Prostate gland (tissue), 2 donors: ENCODE measurements around the gene MAPK1. TPM values are rescaled to one million over a fixed set of nuclear protein-coding genes. Genes with fewer than 3 reads are reported as not detected.
"Not testable (repeated sequence)": the region's sequence is repeated elsewhere in the genome, so short reads cannot be mapped to it uniquely, and the experiment has no call there.

Source experiments
- DNase-seq: peaks from one replicate; pipeline ENCODE4 v3.0.0-alpha.2; 2019; ENCODE audit warnings: low spot score
- H3K27ac ChIP-seq, 2 donors: fragments of 200-600 bp; sonication (generic); 2 replicates each; pipeline ENCODE4 v1.5.1; 2017 to 2019
- H3K27me3 ChIP-seq: fragments of 200-600 bp; sonication (generic); replicated peaks from 2 replicates; pipeline ENCODE4 v1.5.1; 2019; ENCODE audit not compliant: insufficient read depth
- H3K36me3 ChIP-seq, 2 donors: fragments of 200-600 bp; sonication (generic); 1 replicate in 1 of 2; 2 replicates in 1 of 2; pipeline versions ENCODE4 v1.5.1 to v1.8.1; 2017 to 2019
- H3K4me1 ChIP-seq: fragments of 200-600 bp; sonication (generic); replicated peaks from 2 replicates; pipeline ENCODE4 v1.5.1; 2019
- H3K4me3 ChIP-seq, 2 donors: fragments of 200-600 bp; sonication (generic); 2 replicates each; pipeline ENCODE4 v1.5.1; 2017 to 2019
- H3K9me3 ChIP-seq: fragments of 200-600 bp; sonication (generic); 2 replicates; pipeline ENCODE4 v1.5.1; 2017
- CTCF ChIP-seq, 4 experiments: fragments of 200-600 bp in 2 of 4; fragments of 450-650 bp in 2 of 4; sonication (generic) in 2 of 4; IDR thresholded peaks; 1 replicate in 3 of 4; 2 replicates in 1 of 4; pipeline ENCODE4 v1.5.1; 2016 to 2019; ENCODE audit warnings: antibody characterized with exemption in 4 of 4, mild to moderate bottlenecking in 2 of 4, moderate library complexity in 2 of 4
- POLR2A ChIP-seq: fragments of 450-650 bp; IDR thresholded peaks from one replicate; pipeline ENCODE4 v1.6.1; 2016; ENCODE audit warnings: antibody characterized with exemption, mild to moderate bottlenecking
- POLR2AphosphoS5 ChIP-seq: sonication (generic); formaldehyde crosslinking; IDR thresholded peaks from one replicate; pipeline ENCODE4 v1.6.1; 2017; ENCODE audit warnings: antibody characterized with exemption
- WGBS: methylation state at CpG from one replicate; pipeline ENCODE4 v1.1.5; 2018; 5-methylcytosine and 5-hydroxymethylcytosine counted together
- intact Hi-C: fragments of 100-400 bp; cut with DNase I; formaldehyde crosslinking; loops from one replicate; pipeline ENCODE4 v1.14.2; 2022
- total RNA-seq, 2 donors: library from RNA; depleted of rRNA; stranded (reverse); fragments of >200 nt; gene quantifications; one replicate each; pipeline ENCODE4 v1.1.0, GENCODE V29; 2016

The MAPK1 gene
- total RNA-seq, 2 donors from 2014 or later, result 89.6 to 92.1 TPM

- no peak for DNase-seq
- Histone ChIP-seq H3K27me3 (no peaks in the 10 kb centered on the region), H3K27ac (no peak overlapping the region), H3K4me1 (peaks cover 3% of the 10 kb centered on the region), H3K36me3 (no peaks in the 10 kb centered on the region), H3K4me3 (no peak overlapping the region), H3K9me3 (no peaks in the 10 kb centered on the region)
- TF ChIP-seq CTCF (IDR thresholded peaks at IDR 0.05) (no peak), POLR2A (no peak), POLR2AphosphoS5 (no peak)
- intact Hi-C loops, result loop anchor here (10.0 kb wide), 1 partner anchor 103 kb away; no protein-coding TSS in a partner anchor
- WGBS, result 84% methylated on average over 5 of the region's 5 CpGs
Observed at GRCh38 chr22:21731503-21731902, 135.9 kb downstream of the MAPK1 start.

GRCh38 chr22:21730535-21731308, 136.7 kb downstream of the MAPK1 start:
- H3K27me3 ChIP-seq, result no peaks in the 10 kb centered on the region
- H3K4me1 ChIP-seq, result peaks cover 3% of the 10 kb centered on the region
- no peak for DNase-seq
- no peaks in the 10 kb centered on the region for H3K36me3 ChIP-seq
- intact Hi-C loops, result loop anchor here (10.0 kb wide), 1 partner anchor 104 kb away; no protein-coding TSS in a partner anchor
- WGBS, result 89% methylated on average over 9 of the region's 9 CpGs
- H3K9me3 ChIP-seq, result no peaks in the 10 kb centered on the region
- H3K4me3 ChIP-seq, result no peak overlapping the region
- H3K27ac ChIP-seq, result no peak overlapping the region
- TF ChIP-seq POLR2A, result no peak
- TF ChIP-seq CTCF (IDR thresholded peaks at IDR 0.05), result no peak
- no peak for TF ChIP-seq POLR2AphosphoS5

- H3K4me1 ChIP-seq, DNase-seq, intact Hi-C loops, H3K36me3 ChIP-seq, H3K27me3 ChIP-seq, H3K9me3 ChIP-seq, H3K27ac ChIP-seq, H3K4me3 ChIP-seq: not testable (repeated sequence)
- 94% methylated on average over 3 of the region's 3 CpGs for WGBS
Observed at GRCh38 chr22:21729184-21729583, 138.3 kb downstream of the MAPK1 start.

GRCh38 chr22:21728270-21728669, 139.2 kb downstream of the MAPK1 start:
- no peaks in the 10 kb centered on the region for H3K4me1 ChIP-seq
- no peak for TF ChIP-seq POLR2A
- TF ChIP-seq CTCF (IDR thresholded peaks at IDR 0.05), result no peak
- TF ChIP-seq POLR2AphosphoS5, result no peak
- intact Hi-C loops, result no loop called here
- H3K4me3 ChIP-seq, result no peak overlapping the region
- H3K27me3 ChIP-seq, result no peaks in the 10 kb centered on the region
- H3K27ac ChIP-seq, result no peak overlapping the region
- no peak for DNase-seq
- H3K9me3 ChIP-seq, result no peaks in the 10 kb centered on the region
- no peaks in the 10 kb centered on the region for H3K36me3 ChIP-seq
- WGBS, result 83% methylated on average over 12 of the region's 12 CpGs

GRCh38 chr22:21727768-21728167, 139.7 kb downstream of the MAPK1 start:
- TF ChIP-seq CTCF (IDR thresholded peaks at IDR 0.05) (no peak), POLR2AphosphoS5 (no peak)
- no peaks in the 10 kb centered on the region for H3K4me1 ChIP-seq
- DNase-seq, result no peak
- H3K36me3 ChIP-seq, result no peaks in the 10 kb centered on the region
- WGBS, result 94% methylated on average over 10 of the region's 10 CpGs
- H3K27me3 ChIP-seq, result no peaks in the 10 kb centered on the region
- no peak overlapping the region for H3K27ac ChIP-seq
- H3K4me3 ChIP-seq, result no peak overlapping the region
- intact Hi-C loops, result no loop called here
- H3K9me3 ChIP-seq, result no peaks in the 10 kb centered on the region
